GM19099 (cell line): Measurements from ENCODE around the gene FIZ1.

Experiments
- POLR2A ChIP-seq: IDR thresholded peaks from 3 replicates; pipeline ENCODE4 v1.6.1; 2011; ENCODE audit warnings: low read depth; ENCODE audit not compliant: insufficient read length; ENCODE audit errors: extremely low read depth

FIZ1 gene

DNA sequence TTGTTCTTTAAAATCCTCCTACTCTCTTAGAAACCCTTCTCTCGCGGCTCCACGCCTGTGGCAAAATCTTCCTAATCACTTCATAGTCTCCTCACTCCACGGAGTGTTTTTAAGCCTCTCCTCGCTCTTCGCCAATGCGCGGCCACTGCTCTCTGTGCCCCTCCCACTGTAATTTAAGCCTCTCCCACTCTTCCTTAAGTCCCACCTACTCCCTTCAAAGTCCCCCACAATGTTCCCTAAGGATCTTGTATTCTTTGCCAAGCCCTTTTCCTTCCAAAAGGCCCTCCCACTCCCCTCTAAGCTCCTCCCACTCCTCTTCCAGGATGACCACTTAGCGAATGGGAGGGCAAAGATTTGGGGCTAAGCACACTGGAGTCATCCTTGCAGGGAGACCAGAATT, 1.3 kb downstream of the FIZ1 start:
- TF ChIP-seq POLR2A: no peak

DNA sequence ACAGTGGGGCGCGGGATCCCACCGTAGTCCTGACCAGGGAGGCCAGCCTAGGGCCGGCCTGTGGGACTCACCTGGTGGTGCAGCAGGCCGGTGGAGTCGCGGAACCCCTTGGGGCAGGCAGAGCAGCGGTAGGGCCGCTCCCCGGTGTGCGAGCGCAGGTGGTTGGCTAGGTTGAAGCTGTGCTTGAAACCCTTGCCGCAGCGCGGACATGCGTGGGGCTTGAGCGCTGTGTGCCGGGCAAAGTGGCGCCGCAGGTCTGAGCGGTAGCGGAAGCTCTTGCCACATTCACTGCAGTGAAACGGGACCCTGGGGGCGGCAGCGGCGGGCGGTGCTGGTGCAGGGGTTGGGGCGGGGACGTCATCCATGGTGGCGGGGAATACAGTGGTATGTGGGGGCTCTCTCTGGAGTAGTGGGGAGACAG, 1.8 kb downstream of the FIZ1 start:
- no peak for TF ChIP-seq POLR2A

DNA sequence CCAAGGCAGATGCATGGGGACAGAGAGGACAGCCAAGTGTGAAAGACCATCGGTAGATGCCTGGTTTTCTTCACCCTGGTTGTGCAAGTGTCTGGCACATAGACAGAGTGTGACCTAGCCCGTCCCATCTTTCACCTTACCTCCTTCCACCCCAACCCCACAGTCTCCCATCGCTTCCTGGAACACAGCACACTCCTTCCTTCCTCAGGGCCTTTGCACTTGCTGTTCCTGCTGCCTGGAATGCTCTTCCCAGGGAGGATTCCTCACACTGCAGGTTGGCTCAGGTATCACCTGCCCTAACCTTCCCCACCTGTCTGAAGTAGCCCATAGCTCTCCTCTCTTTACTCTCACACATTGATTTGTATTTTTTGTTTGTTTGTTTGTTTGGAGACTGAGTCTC, 3.0 kb downstream of the FIZ1 start:
- TF ChIP-seq POLR2A: no peak

DNA sequence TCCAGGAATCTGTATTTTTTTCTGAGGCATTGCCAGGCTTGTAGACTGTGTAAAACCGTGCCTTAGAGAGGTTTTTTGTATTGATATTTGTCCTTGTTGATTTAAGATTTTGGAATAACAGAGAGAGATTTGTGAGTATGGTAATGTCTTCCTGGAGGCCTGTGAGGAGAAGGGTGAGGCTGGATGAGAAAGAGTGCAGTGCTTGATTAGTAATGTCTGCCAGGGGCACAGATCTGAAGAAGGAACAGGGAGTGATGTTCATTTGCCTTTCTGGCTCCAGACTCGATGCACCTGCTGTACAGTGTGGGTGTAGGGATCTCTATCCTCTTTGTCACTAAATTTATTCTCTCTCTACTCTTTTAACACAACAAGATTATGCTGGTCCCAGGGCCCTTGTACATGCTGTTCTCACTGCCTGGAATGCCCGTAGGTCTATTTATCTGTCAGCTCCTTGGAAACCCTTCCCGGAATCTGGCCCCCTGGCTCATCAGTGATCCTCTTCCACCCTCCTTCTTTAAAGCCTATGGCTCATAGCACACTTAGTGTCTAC, 4.2 kb downstream of the FIZ1 start:
- no peak for TF ChIP-seq POLR2A

DNA sequence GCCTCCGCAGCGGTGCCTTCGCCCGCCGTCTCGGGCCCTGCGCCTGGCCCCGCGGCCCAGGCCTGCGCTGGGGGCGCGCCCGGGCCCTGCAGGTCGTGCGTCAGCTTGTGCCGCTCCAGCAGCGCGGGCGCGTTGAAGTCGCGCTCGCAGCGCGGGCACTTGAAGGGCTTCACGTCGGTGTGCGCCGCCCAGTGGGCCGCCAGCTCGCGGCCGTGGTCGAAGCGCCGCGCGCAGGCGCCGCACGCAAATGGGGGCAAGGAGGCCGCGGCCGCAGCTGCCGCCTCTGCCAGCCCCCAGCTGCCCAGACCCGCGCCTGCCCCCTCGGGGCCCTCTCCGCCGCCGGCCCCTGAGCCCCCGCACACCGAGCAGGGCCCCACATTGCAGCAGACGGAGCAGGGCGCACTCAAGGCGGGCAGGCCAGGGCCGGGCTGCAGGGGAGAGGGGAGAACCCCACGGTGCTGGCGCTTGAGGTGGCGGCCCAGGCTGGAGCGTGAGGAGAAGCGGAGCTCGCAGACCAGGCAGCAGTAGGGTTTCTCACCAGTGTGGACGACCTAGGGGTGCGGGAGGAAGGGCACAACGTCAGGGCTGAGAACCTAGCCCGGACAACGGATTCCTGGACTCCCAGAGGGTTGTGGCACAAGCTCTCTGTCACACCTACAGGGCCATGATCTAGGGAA, 6.1 kb downstream of the FIZ1 start:
- no peak for TF ChIP-seq POLR2A

DNA sequence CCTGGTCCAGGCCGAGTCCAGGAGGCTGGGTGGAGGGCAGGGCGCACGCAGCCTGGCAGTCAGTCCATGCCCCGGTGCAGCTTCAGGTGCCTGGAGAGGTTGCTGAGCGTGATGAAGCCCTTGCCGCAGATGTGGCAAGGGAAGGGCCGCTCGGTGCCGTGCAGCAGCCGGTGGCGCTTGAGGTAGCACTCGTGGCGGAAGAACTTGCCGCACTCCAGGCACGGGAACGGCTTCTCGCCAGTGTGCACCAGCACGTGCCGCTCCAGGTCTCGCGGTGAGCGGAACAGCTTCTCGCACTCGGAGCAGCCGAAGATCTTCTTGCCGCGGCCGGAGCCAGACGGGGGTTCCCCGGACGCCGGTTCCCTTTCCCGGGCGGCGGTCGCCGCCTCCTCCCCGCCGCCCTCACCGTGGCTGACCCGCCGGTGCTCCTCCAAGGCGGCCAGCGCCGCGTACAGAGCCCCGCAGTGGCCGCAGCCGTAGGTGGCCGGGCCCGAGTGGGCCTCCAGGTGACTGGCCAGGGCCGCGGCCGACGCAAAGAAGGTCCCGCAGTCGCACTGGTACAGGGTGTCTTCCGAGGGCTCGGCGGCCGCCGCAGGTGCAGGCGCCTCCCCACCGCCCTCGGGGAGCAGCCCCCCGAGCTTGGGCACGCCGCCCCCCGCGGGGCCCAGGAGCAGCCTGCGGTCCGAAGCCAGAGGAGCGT, 6.8 kb downstream of the FIZ1 start:
- no peak for TF ChIP-seq POLR2A

DNA sequence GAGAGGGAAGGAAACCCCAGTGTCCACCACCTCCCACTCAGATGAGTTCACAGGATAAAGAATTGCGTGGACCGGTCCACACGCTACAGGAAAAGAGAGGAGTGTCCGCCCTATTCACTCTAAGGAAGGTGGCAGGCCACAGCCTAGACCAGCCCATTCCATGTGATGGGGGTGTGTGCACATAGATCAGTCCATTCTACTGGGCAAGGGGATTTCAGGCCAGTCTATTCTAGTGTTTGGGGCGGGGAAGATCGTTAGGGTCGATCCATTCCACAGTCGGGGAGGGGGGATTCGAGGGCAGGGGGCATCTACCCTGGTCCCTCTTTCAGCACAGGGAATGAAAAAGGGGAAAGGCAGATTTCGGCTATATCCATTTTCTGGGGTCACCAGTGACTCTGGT, 7.8 kb downstream of the FIZ1 start:
- TF ChIP-seq POLR2A: no peak

DNA sequence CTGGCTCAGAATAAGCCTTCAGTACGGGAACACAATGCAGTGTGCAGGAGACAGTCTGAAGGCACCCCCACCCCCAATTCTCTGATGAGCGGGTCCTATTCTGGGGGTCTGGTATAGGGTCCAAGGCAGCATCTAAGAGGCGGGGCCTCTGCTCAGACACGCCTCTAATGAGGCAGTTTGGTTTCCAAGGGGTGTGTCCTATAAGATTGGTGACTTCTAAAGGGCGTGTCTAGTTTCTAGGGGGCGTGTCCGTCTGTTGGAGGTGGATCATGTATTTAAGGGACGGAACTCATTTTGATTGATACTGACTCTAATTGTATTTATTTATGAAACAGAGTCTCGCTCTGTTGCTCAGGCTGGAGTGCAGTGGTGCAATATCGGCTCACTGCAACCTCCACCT, 8.7 kb downstream of the FIZ1 start:
- TF ChIP-seq POLR2A: no peak

DNA sequence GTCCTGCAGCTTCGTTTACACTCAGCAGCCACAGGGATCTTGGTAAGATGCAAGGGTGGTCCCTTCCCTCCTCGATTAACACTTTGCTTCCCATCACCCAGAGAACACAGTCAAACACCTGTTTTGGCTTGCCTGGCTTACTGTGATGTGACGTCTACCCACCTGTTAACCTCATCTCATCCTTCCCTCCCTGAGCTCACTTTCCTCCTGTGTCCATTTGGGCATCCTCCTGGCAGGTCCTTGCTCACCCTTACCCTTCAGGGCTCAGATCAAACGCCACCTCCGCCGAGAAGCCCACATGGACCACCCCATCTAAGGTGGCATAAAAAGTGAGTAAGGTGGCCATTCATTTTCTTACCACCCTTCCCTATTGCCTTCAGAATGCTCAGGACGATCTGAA, 9.2 kb downstream of the FIZ1 start:
- TF ChIP-seq POLR2A: no peak

DNA sequence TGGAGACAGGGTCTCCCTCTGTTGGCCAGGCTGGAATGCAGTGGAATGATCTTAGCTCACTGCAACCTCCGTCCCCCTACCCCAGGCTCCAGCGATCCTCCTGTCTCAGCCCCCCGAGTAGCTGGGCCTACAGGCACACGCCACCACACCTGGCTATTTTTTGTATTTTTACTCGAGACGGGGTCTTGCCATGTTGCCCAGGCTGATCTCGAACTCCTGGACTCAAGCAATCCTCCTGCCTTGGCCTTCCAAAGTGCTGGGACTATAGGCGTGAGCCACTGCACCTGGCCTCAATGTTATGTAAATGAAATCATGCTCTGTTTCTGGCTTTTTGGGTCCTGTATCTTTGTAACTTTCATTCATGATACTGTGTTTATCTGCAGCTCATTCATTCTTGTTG, 10.6 kb downstream of the FIZ1 start:
- TF ChIP-seq POLR2A: no peak

DNA sequence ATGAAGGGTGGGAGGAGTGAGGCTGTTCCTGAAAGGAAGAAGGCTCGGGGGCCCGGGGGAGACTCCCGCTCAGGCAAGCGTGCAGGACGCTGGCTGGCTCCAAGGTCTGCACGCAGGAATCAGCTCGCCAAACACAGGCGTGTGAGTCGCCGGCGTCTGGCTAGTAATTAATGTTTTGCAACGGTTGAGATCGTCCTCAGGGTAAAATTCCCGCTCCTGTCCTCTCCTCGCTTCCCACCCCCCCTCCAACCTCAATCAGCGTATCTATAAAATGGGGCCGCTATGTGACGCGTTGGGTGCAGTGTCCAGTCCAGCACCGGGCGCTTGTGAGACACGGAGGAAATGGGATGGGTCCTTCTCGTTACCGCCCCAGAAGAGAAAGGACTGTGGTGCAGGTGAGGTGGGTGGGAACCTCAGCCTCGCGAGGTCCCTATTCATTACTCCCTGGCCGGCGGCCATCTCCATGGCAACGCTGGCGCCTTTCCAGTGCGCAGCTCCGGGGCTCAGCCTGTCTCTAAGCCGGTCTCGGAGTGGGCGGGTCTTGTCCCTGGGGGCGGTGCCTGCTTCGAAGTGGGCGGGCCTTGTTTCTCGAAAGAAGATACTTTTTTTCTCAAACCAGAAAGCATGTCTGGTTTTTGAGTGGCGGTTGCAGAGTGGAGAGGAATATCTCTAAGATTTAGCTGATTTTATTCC, 12.2 kb downstream of the FIZ1 start:
- TF ChIP-seq POLR2A: no peak

DNA sequence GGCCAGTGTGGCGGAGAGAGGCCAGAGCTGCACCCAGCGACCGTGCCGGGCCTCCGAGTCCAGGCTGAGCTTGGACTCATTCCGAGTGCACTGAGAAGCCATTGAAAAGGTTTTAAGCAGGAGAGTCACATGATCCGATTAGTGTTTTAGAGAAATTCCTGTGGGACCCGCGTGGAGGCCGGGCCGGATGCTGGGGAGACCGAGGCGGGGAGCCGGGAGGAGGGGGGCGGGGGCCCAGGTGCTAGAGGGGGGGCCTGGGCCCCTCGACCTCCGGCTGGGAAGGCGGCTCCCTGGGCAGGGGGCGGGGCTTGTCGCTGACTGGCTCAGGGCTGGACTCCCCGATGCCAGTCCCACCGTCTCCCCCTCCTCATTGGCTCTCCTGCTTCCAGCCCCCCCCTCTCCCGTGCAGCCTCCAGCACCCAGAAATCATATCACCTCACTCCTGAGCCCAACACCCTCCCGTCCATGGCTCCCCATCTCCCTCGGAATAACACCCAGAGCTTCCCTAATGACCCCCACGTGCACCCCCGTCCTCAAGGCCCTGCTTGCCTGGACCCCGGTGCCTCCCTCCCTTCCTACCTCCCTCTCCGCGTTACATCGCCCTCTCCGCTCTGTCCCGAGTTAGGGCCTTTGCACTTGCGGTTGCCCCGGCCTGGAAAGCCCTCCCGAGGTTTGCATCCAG, 13.5 kb downstream of the FIZ1 start:
- TF ChIP-seq POLR2A: no peak

DNA sequence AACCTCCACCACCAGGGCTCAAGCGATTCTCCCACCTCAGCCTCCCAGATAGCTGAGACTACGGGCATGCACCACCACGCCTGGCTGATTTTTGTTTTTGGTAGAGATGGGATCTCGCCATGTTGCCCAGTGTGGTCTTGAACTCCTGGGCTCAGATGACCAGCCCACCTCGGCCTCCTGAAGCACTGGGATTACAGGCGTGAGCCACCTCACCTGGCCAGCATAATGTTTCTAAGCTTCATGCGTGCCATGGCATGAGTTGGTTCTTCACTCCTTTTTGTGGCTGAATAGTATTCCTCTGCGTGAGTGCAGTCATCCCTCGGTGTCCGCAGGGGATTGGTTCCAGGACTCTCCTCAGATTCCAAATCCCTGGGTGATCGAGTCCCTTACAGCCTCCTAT, 14.4 kb downstream of the FIZ1 start:
- no peak for TF ChIP-seq POLR2A

DNA sequence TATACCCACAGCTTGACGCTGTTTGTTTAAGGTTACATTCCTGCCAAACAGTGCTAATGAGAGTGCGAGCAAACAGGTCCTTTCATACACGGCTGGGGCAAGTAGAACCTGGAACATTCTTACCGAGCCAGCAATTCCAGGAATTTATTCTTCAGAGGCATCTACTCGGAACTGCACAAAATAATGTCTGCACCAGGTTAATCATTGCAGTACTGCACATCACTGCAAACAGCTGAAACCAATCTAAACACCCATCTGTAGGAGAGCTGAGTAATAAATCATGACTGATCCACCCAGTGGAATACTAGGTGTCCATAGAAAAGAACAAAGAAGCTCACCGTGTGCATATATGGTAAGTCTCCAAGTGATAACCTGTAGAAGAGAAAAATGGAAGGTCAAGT, 17.5 kb downstream of the FIZ1 start:
- TF ChIP-seq POLR2A: no peak

DNA sequence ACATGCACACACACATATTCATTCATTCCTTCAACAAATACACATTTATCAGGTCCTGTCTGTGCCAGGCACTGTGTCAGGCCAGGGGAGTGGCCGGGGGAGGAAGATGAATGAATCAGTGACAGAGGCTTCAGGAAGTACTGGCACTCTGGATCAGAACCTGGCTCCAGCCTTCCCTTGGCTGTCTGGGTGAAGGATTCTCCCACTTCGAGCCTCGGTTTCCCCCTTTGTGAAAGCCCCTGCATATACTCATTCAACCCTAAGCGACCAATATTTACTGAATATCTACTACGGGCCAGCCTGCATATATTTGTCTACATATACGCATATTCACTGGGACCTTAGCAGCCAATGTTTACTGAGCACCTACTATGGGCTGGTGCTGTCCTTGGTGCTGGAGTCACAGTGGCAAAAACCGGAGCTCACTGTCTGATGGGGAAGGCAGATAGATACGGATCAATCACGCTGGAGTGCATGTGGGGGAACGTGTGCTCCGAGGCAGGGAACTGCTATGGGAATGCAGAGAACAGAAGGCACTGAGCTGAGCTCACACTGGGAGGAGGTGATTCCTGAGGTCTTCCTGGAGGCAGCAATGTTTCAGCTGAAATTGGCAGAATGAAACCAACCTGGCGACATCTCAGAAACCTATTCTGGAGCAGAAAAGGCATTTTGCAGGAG, 18.0 kb downstream of the FIZ1 start:
- TF ChIP-seq POLR2A: no peak

DNA sequence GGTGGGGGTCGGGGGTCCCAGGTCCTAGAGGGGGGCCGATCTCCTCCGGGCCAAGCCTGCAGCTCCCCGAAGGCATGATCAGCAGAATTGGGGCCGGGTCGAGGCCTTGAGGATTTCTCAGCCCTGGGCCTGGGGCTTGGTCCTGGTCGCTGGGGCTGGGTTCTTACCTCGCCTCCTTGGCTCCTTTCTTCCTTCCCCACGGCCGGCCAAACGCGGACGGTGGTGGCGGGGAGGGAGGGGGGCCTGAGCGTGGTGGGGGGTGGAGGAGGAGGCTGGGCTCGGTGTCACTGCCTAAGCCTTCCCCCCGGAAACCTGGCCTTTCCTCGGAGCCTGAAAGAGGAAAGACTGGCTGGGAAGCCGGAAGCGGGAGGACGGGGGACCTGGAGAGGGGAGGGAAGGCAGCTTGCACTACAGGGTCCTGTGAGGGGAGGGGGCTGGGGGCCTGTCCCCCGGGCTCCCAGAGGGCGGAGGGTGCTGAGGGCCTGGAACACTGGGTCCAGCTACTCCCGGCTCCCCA, 18.6 kb downstream of the FIZ1 start, which contains the start of gene ZNF579:
Gene ZNF579 (minus strand): TSS at position 221 of the 517 bp plus-strand sequence. CDS start 1,209 bp downstream, outside the sequence.
- TF ChIP-seq POLR2A: no peak
